ENCODE data around the gene STK32B.

Gene STK32B

DNA sequence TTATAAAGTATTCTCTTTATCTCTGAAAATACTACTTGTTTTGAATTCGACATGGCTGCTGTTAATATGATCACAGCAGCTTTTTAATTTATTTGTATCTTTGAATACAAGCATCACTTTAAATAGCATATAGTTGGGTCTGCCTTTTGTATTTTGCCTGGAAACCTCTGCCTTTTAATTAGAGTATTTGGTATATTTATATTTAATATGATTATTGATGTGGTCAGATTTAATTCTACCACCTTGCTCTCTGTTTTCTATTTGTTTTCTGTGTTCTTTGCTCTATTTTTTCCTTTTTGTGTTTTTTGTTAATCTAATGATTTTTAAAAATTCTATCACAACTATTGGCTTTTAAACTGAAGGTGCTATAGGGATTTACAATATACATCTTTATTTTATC is 21.7 kb downstream of the STK32B start:
- no peak for DNase-seq

DNA sequence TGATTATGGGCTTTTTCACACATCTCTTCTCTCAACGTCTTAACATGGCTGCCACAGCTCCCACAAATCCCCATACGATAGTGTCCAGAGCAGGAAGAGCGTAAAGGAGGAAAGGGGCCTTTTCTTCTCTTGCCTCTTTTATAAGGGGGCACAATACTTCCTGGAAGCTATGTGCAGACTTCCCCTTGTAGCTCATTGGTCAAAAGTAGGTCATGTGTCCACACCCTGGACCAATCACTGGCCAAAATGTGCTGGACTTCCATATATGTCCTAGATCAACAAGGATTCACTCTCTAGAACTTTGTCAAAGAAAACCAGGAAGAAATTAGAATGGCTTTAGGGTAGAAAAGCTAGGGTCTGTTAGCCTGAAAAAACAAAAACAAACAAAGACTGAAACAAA is 26.7 kb downstream of the STK32B start:
- no peak for DNase-seq

DNA sequence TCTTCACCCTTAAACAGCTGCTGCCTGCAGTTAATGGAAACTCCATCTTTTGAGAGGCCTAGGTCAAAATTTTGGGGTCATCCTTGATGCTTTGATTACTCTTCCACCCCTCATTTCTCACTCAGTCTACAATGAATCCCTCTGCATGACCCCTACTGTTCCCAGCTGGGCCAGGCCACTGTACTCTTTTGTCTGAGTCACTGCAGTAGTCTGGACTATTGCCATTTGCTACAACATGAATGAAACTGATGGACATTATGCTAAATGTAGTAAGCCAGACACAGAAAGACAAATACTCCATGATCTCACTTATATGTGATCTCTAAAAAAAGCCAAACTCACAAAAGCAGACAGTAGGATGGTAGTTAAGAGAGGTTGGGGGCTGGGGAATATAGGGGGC is 28.3 kb downstream of the STK32B start:
- no peak for DNase-seq

DNA sequence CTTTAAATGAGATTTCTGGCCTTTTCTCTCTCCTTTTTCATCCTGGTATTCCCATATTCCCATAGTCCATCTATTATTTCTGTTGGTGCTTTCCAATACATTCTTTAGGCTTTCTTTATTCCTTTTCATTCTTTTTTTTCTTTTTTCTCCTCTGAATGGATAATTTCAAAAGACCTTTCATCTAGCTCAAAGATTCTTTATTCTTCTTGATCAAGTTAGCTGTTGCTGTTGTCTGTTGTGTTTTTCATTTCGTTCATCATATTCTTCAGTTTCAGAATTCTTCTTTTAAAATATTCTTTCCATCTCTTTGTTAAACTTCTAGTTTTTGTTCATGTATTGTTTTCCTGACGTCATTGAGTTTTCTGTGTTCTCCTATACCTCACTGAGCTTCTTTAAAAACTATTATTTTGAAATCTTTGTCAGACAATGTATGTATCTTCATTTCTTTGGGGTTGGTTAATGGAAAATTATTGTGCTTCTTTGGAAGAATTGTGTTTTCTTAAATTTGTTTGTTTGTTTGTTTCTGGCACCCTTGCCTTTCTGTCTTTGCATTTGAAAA is 30.2 kb downstream of the STK32B start:
- DNase-seq: no peak

DNA sequence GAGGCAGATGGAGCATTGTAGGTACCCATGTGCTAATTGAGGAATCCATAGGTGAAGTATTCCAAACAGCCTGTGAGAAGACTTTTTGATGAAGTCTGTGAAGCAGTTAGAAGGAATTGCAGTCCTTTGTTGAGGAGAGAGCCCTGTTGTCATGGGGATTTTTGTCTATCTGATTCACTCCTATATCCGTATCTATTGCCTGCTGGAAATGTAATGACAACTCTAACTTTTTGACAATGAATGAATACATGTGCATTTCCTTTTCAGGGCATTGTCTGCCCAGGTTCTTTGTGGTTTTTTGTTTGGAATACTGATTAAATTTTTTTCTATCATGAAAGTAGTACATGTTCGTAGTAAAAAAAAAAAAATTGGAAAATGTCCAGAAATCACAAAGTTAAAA is 31.1 kb downstream of the STK32B start:
- no peak for DNase-seq

DNA sequence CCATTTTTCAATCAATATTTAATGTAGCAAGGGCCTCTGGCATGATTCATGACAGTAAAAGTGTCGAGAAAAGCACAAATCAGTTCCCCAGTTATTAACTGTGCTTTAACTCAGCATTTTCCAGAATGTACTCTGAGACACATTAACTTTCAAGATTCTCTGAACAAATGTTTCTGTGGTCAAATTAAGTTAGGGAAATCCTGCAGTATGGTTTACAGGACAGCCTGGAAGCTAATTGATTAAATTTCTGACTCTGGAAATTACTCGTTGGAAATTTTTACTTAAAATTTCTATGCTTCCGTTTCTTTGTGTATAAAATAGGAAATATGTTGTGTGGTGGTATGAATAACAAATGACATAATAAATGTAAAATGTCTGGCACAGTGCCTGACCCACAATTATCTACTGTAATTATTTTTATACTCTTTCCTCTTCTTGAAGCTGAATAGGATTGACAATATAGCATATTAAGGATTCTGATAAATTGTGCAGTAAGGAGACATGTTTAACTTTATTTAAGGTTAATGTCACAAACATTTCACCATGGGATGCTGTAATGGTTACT is 33.7 kb downstream of the STK32B start:
- no peak for DNase-seq

DNA sequence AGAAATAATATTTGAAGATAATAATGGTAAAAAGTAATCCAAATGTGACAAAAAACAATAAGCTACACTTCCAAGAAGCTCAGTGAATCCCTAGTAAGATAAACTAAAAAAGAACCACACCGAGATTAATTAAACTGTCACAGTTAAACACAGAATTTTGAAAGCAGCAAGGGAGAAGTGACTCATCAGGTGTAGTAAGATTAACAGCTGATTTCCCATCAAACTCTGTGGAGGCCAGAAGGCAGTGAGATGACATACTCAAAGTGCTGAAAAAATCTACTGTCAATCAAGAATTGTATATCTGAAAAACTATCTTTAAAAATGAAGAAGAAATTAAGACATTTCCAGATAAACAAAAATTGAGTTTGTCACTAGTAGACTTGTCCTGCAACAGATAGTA is 35.3 kb downstream of the STK32B start:
- no peak for DNase-seq

DNA sequence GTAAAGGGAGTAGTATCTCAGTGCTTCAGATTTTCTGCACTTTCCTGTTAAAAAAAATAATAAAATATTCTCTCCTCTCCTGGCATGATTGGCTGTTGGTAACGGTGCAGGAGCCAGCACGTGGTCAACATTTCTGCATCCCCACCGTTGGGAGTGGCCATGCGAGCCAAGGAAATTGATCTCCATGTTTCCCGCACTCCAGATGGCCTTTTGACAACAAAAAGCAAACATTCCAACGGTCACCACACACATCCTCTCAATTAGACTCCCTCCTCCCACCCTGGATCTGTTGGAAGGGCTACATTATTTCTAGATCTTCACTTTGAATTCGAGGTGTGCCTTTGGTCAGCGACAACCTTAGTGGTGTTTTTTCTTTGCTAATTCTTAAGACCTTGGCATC is 45.0 kb downstream of the STK32B start:
- DNase-seq: no peak

DNA sequence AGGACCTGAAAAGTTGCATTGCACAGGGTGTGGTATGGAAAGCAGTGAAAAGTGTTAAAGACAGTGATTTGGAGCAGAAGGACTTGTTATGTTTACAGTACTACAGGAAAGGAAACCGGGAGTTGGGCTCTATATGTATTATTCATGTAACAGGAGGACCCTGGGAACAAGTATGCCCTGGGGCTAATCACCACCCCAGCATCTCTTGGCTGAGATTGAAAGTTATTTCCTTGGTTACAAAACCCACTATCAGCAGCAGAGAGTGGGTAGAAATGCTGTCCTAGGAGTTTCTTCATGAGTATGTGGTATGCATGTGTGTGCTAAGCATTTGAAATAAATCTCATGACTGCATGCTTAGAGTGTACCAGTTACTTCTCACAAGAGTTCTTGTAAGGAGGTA is 46.9 kb downstream of the STK32B start:
- DNase-seq: no peak

DNA sequence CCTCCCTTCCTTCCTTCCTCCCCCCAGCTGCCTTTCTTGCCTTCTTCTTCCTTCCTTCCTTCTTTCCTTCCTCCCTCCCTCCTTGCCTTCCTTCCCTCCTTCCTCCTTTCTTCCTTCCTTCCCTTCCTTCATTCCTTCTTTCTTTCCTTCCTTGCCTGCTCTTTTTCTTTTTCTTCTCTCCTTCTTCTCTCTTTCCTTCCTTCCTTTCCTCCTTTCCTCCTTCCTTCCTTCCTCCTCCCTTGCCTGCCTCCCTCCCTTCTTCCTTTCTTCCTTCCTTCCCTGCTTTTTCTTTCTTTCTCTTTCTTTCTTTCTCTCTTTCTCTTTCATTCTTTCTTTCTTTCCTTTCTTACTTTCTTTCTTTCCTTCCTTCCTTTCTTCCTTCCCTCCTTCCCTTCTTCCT is 49.1 kb downstream of the STK32B start:
- DNase-seq: no peak

DNA sequence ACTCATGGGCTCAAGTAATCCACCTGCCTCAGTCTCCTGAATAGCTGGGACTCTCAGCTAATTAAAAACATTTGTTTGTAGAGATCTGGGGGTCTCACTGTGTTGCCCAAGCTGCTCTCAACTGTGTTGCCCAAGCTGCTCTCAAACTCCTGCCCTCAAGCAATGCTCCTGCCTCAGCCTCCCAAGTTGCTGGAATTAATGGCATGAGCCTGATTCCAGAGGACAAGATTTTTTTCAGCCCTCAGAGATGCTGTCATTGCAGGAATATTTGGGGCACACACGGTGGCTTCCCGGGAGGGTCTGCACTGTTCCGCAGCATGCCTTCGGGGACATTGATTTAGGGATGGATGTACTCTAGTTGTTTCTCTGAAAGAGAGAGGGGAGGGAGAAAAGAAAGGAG is 49.7 kb downstream of the STK32B start:
- no peak for DNase-seq

DNA sequence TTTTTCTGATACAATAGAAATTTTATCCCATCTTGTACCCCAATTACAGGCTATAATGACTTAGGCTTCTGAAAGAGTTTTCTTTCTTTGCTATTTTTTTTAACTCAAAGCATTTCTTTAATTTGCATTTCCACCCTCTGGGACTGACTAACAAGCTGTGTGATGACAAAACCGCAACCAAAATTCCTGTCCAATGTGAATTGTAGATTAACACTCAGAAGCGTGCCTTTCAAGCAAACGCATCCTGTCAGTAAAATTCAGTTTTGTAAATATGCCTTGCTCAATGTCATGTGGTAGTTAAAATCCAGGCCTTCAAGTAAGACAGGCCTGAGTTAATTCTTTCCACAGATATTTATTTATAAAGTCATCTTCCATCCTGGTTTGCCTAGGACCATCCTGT is 50.3 kb downstream of the STK32B start:
- DNase-seq: no peak

DNA sequence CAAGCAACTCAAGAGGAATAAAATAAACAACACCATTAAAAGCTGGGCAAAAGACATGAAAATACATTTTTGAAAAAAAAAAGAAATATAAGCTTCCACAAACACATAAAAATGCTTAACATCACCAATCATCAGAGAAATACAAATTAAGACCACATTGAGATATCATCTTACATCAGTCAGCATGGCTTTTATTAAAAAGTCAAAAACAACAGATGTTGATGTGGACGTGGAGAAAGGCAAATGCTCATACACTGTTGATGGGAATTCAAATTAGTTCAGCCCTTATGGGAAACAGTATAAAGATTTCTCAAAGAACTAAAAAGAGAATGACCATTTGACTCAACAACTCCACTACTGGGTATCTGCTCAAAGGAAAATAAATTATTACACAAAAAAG is 59.6 kb downstream of the STK32B start:
- DNase-seq: no peak

DNA sequence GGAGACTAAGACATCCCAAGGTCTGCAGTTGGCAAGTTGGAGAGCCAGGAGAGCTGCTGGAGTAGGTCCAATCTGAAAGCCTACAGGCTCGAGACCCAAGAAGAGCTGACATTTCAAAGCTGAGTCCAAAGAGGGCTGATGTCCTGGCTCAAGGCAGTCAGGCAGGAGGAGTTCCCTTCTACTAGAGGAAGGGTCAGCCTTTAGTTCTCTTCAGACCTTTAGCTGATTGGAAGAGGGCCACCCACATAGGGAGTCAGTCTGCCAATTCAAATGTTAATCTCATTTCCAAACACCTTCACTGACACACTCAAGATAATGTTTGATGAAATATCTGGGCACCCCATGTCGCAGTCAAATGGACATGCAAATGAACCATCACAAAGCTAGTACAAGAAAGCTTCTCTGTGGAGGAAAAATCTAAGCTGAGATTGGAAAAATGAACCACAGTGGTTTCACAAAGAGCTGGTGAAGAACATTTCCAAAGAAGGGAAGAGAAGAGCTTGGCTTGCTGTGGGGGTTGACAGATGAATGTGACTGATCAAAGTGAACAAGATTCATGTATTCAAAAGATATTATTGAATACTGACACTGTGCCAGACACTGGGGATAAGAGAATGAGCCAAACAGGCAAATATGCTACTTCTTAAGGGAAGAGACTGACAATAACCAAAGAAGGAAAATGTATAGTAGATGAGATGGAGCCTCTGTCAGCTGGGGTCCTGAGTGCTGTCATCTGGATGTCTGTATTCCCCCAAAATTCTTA is 61.2 kb downstream of the STK32B start:
- DNase-seq: no peak

DNA sequence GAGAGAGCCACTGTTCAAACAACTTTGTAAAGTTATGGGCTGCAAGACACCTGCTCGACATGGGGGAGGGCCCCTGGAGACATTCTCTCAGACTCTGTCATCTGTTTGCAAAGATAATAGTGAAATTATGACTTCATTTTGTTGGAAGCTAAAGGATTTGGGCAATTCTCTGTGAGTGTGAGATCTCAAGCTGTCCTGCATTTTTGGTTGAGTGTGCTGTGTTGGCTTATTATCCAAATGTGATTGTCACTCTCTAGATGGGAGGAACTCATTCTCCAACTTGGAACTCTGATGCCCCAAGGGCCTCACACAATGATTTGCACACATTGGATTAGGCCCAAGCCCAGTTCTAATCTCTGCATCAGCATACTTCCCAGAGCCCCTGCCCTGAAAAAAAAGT is 63.7 kb downstream of the STK32B start:
- DNase-seq: no peak

DNA sequence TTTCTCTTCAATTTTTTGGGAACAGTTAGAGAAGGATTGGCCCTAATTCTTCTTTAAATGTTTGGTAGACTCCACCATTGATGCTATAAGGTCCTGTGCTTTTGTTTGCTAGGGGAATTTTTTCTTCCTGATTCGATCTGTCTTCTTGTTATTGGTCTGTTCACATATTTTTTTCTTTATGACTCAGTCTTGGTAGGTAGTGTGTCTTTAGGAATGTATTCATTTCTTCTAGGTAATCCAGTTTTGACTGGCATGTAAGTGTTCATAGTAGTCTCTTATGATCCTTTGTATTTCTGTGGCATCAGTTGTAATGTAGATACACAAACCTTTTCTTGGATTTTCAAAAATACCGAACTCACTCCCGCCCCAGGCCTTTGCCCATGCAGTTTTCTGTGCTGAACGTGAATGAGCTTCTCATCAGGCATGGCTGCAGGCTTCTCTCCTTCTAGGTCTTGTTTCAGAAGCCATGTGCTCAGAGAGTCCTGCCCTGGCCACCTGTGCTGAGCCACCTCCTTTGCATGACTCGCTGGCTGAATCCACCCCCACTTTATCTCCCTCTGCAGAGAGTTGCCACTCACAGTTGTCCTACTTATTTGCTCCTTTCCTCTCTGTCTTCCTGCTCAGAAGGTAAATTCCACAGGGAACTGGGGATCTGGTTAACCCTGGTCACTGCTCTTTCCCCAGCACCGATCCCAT is 67.0 kb downstream of the STK32B start:
- DNase-seq: no peak

DNA sequence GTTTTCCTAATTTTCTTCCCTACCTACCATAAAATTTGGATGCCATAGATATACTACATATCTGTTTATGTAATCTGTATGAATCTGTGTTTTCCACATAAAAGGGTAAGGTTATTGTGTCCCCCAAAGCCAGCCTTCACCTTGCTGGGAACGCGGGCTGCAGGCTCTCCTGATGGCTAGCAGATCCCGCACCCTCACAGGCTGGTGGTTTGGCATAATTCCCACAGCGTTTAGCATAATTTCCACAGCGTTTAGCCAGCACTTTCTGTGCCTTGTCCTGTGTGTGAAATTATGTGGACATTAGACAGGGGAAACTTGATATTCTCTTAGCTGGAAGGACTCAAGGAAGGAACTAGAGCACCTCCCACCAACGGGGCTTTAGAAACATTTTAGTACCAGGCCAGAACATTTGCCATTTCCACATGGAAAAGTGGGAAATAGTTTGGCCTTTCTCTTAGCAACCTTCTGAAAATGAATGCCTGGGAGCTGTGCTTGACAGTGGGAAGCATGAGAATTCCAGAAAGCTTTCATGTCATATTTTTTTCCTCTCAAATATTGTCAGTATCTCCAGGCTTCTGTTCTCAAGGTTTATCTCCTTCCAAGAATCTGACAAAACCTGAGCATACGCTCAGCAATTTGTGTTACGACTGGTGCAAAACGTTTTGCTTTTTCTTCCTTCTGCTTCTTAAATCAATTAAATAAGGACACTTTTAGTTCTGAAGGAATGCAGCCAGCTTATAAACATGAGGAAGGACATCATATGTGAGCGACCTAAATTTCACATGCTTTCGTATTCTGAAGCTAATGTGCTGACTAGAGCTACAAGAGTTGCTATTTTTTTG is 67.9 kb downstream of the STK32B start:
- no peak for DNase-seq

DNA sequence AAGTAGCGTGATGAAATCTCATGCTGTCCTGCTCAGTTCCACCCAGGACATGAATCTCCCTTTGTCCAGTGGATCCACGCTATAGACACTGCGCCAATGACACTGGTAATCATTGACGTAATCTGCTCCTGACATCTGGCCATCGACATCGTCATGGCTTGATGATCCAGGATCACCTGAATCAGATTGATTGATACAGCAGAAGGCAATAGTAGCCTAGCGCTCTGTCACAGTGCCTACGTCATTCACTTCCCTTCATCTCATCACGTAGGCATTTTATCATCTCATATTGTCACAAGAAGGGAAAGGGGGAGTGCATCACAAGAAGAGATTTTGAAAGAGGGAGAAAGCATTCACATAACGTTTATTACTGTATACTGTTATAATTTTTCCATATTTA is 68.8 kb downstream of the STK32B start:
- no peak for DNase-seq

DNA sequence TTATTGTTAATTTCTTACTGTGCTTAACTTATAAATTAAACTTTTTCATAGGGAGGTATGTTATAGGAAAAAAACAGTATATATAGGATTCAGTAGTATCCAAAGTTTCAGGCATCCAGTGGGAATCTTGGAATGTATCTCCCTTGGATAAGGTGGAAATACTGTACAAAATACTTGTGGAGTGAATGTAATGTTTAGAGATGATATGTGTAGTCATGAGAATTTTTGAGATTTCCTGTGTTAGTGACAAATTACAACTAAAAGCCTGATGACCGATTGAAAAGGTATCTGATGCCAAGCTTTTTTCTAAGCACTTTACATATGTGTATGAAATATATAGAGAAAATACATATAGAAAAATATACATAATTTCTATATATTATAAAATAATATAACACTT is 69.2 kb downstream of the STK32B start:
- DNase-seq: no peak

DNA sequence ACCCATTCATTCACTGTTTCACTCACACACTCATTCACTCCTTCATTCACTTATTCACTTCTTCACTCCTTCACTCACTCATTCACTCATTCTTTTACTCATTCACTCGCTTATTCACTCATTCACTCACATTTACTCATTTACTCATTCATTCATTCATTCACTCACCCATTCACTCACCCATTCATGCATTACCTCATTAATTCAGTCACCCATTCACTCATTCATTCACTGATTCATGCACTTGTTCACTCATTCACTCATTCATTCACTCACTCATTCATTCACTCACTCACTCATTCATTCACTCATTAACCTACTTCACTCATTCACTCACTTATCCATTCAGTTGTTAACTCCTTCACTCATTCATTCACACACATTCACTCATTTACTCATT is 70.8 kb downstream of the STK32B start:
- DNase-seq: no peak

DNA sequence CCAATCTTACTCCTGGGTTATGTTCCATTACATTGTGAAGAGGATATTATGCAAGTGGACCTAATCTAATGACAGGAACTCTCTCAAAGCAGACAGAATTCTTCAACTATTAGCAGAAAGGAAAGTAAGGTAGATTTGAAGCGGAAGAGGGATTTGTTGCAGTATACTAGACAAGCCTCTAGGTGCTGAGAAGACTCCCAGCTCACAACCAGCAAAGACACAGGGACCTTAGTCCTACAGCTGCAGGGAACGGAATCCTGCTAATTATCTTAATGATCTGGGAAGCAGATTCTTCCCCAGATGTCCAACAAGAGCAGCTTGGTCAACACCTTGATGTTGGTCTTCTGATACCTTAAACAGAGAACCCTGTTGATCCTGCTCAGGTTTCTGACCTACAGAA is 73.6 kb downstream of the STK32B start:
- DNase-seq: no peak

DNA sequence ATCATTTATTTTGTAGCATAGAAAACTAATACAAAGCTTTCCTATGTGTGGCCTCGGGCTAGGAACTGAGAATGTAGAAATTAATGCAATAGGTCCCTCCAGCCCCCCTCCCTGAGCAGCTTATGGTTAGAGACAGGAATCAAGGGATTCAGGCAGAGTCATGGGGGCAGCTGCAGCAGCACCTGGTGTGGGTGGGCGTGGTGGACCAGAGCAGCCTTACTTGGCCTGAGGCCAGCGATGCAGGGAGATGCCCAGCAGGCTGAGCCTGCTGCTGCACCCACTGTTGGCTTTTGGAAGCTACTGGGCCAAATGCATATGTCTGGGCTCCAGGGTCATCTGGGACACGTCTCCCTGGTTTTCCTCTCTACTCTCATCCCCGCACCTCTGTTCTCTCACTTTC is 74.0 kb downstream of the STK32B start:
- DNase-seq: no peak

DNA sequence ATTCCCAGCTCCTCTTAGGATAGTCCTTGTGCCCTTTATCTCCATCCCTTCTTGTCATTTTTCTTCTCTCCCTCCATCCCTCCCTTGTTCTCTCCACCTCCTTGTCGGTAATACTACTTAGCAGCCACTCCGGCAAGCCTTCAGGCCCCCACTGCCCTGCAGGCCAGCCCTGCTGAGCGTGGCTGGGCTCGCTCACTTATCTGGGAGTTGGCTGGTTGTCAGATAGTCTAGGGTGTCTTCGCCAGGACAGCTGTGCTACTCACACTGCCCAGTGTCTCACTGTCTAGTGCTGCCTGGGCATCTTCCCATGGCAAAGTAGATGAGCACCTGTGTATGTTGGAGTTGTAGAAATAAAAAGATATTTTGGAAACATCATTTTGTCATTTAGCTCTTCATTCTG is 75.0 kb downstream of the STK32B start:
- no peak for DNase-seq
